Measurements from ENCODE around the gene CREBRF. TPM values are rescaled to one million over a fixed set of nuclear protein-coding genes. Genes with fewer than 3 reads are reported as not detected.

Gene CREBRF
- total and polyA plus RNA-seq, 2 of the 8 experiments (the other 6 are each of a cell fraction or from before 2014, with no cell fraction given): 1.2 to 4.7 TPM

GRCh38 chr5:173062141-173062540, 6.0 kb downstream of the CREBRF start (continued):
- TF ChIP-seq ZNF274 (IDR thresholded peaks at IDR 0.05; ENCODE audit: borderline replicate concordance, extremely low read depth, low read length): no peak
- no peak for TF ChIP-seq TAF1 (IDR thresholded peaks at IDR 0.05; ENCODE audit: low read depth, low read length)
- no peak for TF ChIP-seq RXRA (IDR thresholded peaks at IDR 0.05; ENCODE audit: insufficient read depth, low read depth, low read length)
- TF ChIP-seq YY1 (IDR thresholded peaks at IDR 0.05; ENCODE audit: low read depth, low read length): no peak
- TF ChIP-seq POU5F1 (IDR thresholded peaks at IDR 0.05; ENCODE audit: low read depth, low read length): no peak
- no peak for TF ChIP-seq EGR1 (IDR thresholded peaks at IDR 0.05; ENCODE audit: borderline replicate concordance, low read depth, low read length)
- no peak for TF ChIP-seq NANOG (IDR thresholded peaks at IDR 0.05; ENCODE audit: insufficient read depth, low read depth, low read length, poor library complexity, severe bottlenecking)

Data from H1 (cell line).